Measurements from ENCODE around the gene CFAP20DC. TPM values are rescaled to one million over a fixed set of nuclear protein-coding genes. Genes with fewer than 3 reads are reported as not detected.
"Not testable (repeated sequence)": the region's sequence is repeated elsewhere in the genome, so short reads cannot be mapped to it uniquely, and the experiment has no call there.

Gene CFAP20DC
- total and polyA plus RNA-seq, 2 experiments from 2014 or later = 2.2 to 2.3 TPM

- Histone ChIP-seq H2AFZ (no peak overlapping the region), H4K20me1 (ENCODE audit: insufficient read depth, poor library complexity, severe bottlenecking) (no peaks in the 10 kb centered on the region), H3K4me2 (no peak overlapping the region), H3K27ac (no peak overlapping the region), H3K9me3 (ENCODE audit: low read depth) (no peaks in the 10 kb centered on the region), H3K79me2 (no peaks in the 10 kb centered on the region), H3K4me1 (ENCODE audit: insufficient read depth) (no peaks in the 10 kb centered on the region), H3K9me2 (replicated peaks; ENCODE audit: insufficient read depth) (no peaks in the 10 kb centered on the region), H3K27me3 (no peaks in the 10 kb centered on the region), H3K36me3 (replicated peaks; ENCODE audit: insufficient read depth, low read depth) (no peaks in the 10 kb centered on the region), H3K4me3 (no peak overlapping the region)
- DNase-seq (ENCODE audit: low spot score) = no peak
- no peak for TF ChIP-seq EZH2phosphoT487 (IDR thresholded peaks at IDR 0.05; ENCODE audit: low read depth, severe bottlenecking, unreplicated experiment)
- TF ChIP-seq CTCF (IDR thresholded peaks at IDR 0.05; ENCODE audit: poor library complexity) = no peak
- TF ChIP-seq EZH2 (IDR thresholded peaks at IDR 0.05; ENCODE audit: borderline replicate concordance) = no peak
These were observed 352.3 kb downstream of the CFAP20DC start for GRCh38 chr3:58697561-58697960.

- H3K27me3 ChIP-seq; H3K36me3 ChIP-seq (replicated peaks; ENCODE audit: insufficient read depth, low read depth); H3K4me1 ChIP-seq (ENCODE audit: insufficient read depth); H3K4me2 ChIP-seq; H3K79me2 ChIP-seq; H2AFZ ChIP-seq; H3K27ac ChIP-seq; H3K4me3 ChIP-seq; H3K9me3 ChIP-seq (ENCODE audit: low read depth); H3K9me2 ChIP-seq (replicated peaks; ENCODE audit: insufficient read depth); DNase-seq (ENCODE audit: low spot score); H4K20me1 ChIP-seq (ENCODE audit: insufficient read depth, poor library complexity, severe bottlenecking): not testable (repeated sequence)
- WGBS (ENCODE audit: low lambda C conversion rate, missing lambda C conversion rate) = 84% methylated on average over 3 of the region's 3 CpGs
These were observed 353.0 kb downstream of the CFAP20DC start for GRCh38 chr3:58696813-58697212.

- WGBS (ENCODE audit: low lambda C conversion rate, missing lambda C conversion rate) = 60% methylated on average over 1 of the region's 1 CpG
These were observed 353.7 kb downstream of the CFAP20DC start for GRCh38 chr3:58696093-58696492.

GRCh38 chr3:58695284-58695683 is 354.5 kb downstream of the CFAP20DC start:
- not testable (repeated sequence) for H3K27ac ChIP-seq

More at GRCh38 chr3:58696093-58696492, 353.7 kb downstream of the CFAP20DC start:
- Histone ChIP-seq H3K4me1 (ENCODE audit: insufficient read depth) (no peaks in the 10 kb centered on the region), H3K9me2 (replicated peaks; ENCODE audit: insufficient read depth) (no peaks in the 10 kb centered on the region), H3K36me3 (replicated peaks; ENCODE audit: insufficient read depth, low read depth) (no peaks in the 10 kb centered on the region), H3K79me2 (no peaks in the 10 kb centered on the region), H3K27ac (no peak overlapping the region), H3K27me3 (no peaks in the 10 kb centered on the region), H4K20me1 (ENCODE audit: insufficient read depth, poor library complexity, severe bottlenecking) (no peaks in the 10 kb centered on the region), H3K4me3 (no peak overlapping the region), H2AFZ (no peak overlapping the region), H3K9me3 (ENCODE audit: low read depth) (peaks cover 9% of the 10 kb centered on the region), H3K4me2 (no peak overlapping the region)
- DNase-seq (ENCODE audit: low spot score) = no peak
- TF ChIP-seq CTCF (IDR thresholded peaks at IDR 0.05; ENCODE audit: poor library complexity) (no peak), EZH2phosphoT487 (IDR thresholded peaks at IDR 0.05; ENCODE audit: low read depth, severe bottlenecking, unreplicated experiment) (no peak), EZH2 (IDR thresholded peaks at IDR 0.05; ENCODE audit: borderline replicate concordance) (no peak)

More at GRCh38 chr3:58695284-58695683, 354.5 kb downstream of the CFAP20DC start:
- not testable (repeated sequence) for H2AFZ ChIP-seq; H3K79me2 ChIP-seq; H3K36me3 ChIP-seq (replicated peaks; ENCODE audit: insufficient read depth, low read depth); H3K27me3 ChIP-seq; H3K4me1 ChIP-seq (ENCODE audit: insufficient read depth); H3K9me2 ChIP-seq (replicated peaks; ENCODE audit: insufficient read depth); H3K4me2 ChIP-seq; H3K4me3 ChIP-seq; H3K9me3 ChIP-seq (ENCODE audit: low read depth); DNase-seq (ENCODE audit: low spot score); H4K20me1 ChIP-seq (ENCODE audit: insufficient read depth, poor library complexity, severe bottlenecking)
- 83% methylated on average over 4 of the region's 4 CpGs for WGBS (ENCODE audit: low lambda C conversion rate, missing lambda C conversion rate)
